ENCODE results near the gene HECW1. TPM values are rescaled to one million over a fixed set of nuclear protein-coding genes. Genes with fewer than 3 reads are reported as not detected.

Gene HECW1
- total and polyA plus RNA-seq, 12 donors, result 0.07 to 0.23 TPM; not detected in 10

DNA sequence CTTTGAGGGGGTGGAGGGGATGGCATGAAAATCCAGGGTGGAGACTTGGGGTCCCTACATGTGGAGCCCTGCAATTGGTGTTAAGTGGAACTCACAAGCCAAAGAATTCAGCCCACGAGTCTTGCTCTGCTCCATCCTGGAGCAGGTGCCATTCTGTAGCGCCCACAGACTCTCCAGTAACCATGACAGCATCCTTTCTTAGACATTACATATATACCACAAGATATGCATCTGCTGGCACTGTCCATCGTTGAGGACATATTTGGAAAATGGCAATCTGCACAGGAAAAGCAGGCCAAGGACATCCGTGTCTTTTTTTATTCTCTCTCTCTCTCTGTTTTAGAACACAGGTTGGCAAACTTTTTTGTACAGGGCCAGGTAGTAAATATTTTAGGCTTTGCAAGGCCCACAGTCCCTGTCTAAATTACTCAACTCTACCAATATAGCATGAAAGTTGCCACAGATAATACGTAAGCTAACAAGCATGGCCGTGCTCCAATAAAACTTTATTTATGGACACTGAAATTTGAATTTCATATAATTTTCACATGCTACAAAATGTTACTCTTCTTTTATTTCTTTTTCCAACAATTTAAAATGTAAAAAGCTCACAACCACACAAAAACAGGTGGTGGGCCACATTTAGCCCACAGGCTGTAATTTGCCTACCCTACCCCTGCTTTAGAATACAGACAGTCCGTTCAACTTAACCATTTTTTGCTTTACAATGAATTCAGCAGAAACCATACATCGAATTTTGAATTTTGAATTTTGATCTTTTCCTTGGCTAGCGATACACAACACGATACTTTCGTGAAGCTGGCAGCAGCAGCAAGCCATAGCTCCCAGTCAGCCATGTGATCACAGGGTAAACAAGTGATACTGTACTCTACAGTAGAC is 329.0 kb downstream of the HECW1 start:
- TF ChIP-seq, protein P1, sequence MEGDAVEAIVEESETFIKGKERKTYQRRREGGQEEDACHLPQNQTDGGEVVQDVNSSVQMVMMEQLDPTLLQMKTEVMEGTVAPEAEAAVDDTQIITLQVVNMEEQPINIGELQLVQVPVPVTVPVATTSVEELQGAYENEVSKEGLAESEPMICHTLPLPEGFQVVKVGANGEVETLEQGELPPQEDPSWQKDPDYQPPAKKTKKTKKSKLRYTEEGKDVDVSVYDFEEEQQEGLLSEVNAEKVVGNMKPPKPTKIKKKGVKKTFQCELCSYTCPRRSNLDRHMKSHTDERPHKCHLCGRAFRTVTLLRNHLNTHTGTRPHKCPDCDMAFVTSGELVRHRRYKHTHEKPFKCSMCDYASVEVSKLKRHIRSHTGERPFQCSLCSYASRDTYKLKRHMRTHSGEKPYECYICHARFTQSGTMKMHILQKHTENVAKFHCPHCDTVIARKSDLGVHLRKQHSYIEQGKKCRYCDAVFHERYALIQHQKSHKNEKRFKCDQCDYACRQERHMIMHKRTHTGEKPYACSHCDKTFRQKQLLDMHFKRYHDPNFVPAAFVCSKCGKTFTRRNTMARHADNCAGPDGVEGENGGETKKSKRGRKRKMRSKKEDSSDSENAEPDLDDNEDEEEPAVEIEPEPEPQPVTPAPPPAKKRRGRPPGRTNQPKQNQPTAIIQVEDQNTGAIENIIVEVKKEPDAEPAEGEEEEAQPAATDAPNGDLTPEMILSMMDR (IDR thresholded peaks at IDR 0.05), result no peak
- WGBS, 2 donors, result 86 to 88% methylated on average over 11 of the region's 11 CpGs
- intact Hi-C loops (cut with DNase I), result no loop called here

DNA sequence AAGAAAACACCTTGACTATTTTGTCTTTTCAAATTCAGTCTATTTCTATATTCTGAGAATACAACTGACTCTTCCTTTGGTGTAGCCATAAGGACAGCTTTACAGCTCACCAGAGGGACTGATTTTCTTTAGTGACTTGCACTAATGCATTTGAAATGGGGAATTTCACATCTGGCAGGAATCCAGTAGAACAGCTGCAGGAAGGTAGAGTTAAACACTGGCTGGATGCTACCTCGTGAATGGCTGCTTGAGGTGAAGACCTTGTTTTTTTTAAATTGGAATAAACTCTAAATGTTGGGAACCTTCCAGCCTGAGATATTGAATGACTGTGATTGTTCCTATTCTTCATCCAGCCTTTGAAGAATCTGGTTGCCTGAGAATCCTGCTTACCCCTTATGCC is 330.9 kb downstream of the HECW1 start:
- intact Hi-C loops (cut with DNase I), result no loop called here
- DNase-seq (no peak), ATAC-seq (no peak)
- TF ChIP-seq, protein P1 (IDR thresholded peaks at IDR 0.05), result no peak
- no peaks in the 10 kb centered on the region for H3K9me3 ChIP-seq
- 30 to 46% methylated on average over 1 of the region's 1 CpG for WGBS, 2 donors
- H3K4me3 ChIP-seq, result no peak overlapping the region
- no peaks in the 10 kb centered on the region for H3K36me3 ChIP-seq
- H3K27ac ChIP-seq, result no peak overlapping the region
- no peaks in the 10 kb centered on the region for H3K4me1 ChIP-seq
- peaks cover 0 to 9% (median 0%) of the 10 kb centered on the region in 7 donors for H3K27me3 ChIP-seq

More for the DNA sequence above, 329.0 kb downstream of the HECW1 start:
- Histone ChIP-seq H3K27me3 (peaks cover 0 to 9% (median 0%) of the 10 kb centered on the region in 7 donors), H3K36me3 (no peaks in the 10 kb centered on the region), H3K4me3 (no peak overlapping the region), H3K4me1 (no peaks in the 10 kb centered on the region), H3K27ac (no peak overlapping the region), H3K9me3 (no peaks in the 10 kb centered on the region)
- no peak for DNase-seq
- ATAC-seq, result no peak

DNA sequence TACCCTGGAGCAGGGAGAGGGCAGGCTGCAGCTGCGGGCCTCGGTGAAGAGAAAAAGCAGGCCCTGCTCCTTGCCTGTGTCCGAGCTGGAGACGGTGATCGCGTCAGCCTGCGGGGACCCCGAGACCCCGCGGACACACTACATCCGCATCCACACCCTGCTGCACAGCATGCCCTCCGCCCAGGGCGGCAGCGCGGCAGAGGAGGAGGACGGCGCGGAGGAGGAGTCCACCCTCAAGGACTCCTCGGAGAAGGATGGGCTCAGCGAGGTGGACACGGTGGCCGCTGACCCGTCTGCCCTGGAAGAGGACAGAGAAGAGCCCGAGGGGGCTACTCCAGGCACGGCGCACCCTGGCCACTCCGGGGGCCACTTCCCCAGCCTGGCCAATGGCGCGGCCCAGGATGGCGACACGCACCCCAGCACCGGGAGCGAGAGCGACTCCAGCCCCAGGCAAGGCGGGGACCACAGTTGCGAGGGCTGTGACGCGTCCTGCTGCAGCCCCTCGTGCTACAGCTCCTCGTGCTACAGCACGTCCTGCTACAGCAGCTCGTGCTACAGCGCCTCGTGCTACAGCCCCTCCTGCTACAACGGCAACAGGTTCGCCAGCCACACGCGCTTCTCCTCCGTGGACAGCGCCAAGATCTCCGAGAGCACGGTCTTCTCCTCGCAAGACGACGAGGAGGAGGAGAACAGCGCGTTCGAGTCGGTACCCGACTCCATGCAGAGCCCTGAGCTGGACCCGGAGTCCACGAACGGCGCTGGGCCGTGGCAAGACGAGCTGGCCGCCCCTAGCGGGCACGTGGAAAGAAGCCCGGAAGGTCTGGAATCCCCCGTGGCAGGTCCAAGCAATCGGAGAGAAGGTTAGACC is 332.5 kb downstream of the HECW1 start:
- no peak for DNase-seq
- H3K36me3 ChIP-seq, result no peaks in the 10 kb centered on the region
- H3K4me1 ChIP-seq, result no peaks in the 10 kb centered on the region
- no peak overlapping the region for H3K27ac ChIP-seq
- WGBS, 2 donors, result 95% methylated on average over 65 to 72 of the region's 72 CpGs
- TF ChIP-seq, protein P1 (IDR thresholded peaks at IDR 0.05), result no peak
- intact Hi-C loops (cut with DNase I), result loop anchor here in 1 of 10 donors (5.0 kb wide), 1 partner anchor 503 kb away; no protein-coding TSS in a partner anchor
- no peaks in the 10 kb centered on the region for H3K9me3 ChIP-seq
- no peak overlapping the region for H3K4me3 ChIP-seq
- ATAC-seq, result peak in 1 of 8 donors; percentile 41
- H3K27me3 ChIP-seq, result peaks cover 0 to 9% (median 0%) of the 10 kb centered on the region in 7 donors

DNA sequence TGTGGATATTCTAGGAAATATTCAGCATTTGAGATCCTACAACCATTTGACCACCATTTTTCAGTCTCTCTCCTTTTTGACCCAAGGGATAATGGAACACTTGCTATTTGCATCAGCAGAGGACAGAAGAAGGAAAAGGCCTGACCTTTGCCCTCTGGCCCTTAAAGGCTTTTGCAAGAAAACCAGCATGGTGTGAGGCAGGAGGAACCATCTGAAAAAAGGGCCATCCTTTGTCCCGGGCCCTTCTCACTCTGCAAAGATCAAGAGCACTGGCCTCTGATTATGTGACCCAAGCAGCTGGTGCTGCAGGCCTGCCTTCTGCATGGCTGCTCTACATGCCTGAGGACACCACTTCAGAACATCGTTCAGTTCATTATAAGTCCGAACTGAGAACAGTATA is 337.1 kb downstream of the HECW1 start:
- intact Hi-C loops (cut with DNase I), result loop anchor here in 1 of 10 donors (5.0 kb wide), 1 partner anchor 507 kb away; no protein-coding TSS in a partner anchor
- H3K27me3 ChIP-seq, result peaks cover 0 to 5% (median 0%) of the 10 kb centered on the region in 7 donors
- no peaks in the 10 kb centered on the region for H3K36me3 ChIP-seq
- H3K27ac ChIP-seq, result no peak overlapping the region
- ATAC-seq (no peak), DNase-seq (no peak)
- no peaks in the 10 kb centered on the region for H3K4me1 ChIP-seq
- H3K4me3 ChIP-seq, result no peak overlapping the region
- TF ChIP-seq, protein P1 (IDR thresholded peaks at IDR 0.05), result no peak
- 72 to 74% methylated on average over 3 of the region's 3 CpGs for WGBS, 2 donors
- H3K9me3 ChIP-seq, result no peaks in the 10 kb centered on the region
